Left lobe of liver (tissue), 2 donors: ENCODE data around the gene TNFRSF6B. TPM values are rescaled to one million over a fixed set of nuclear protein-coding genes. Genes with fewer than 3 reads are reported as not detected.
A peak's percentile ranks its signal among the peaks of the same experiment; 100 is the strongest.
"Not testable (repeated sequence)": the region's sequence is repeated elsewhere in the genome, so short reads cannot be mapped to it uniquely, and the experiment has no call there.

Experiments
- ATAC-seq: fragments of 200-7000 bp; cut with Tn5 transposase; one replicate; pipeline ENCODE4 v1.9.1; 2020; ENCODE audit warnings: mild to moderate bottlenecking, moderate library complexity
- DNase-seq: peaks from one replicate; pipeline ENCODE4 v3.0.0-alpha.2; 2020; ENCODE audit warnings: low spot score
- total RNA-seq: library from RNA; stranded (reverse); gene quantifications from one replicate; pipeline ENCODE4 v1.2.1, GENCODE V29; 2021
- donor health status: DM: no; HTN: no; CAD: no; lungs with moderate emphysema.
- donor health status: DM: no; HTN: yes; CAD: no.

The TNFRSF6B gene
- 0.40 TPM for total RNA-seq

GRCh38 chr20:63696628-63697356, at the start of gene TNFRSF6B:
TNFRSF6B (plus strand) TSS chr20:63696652; CDS start chr20:63696768, 116 bp downstream.
- DNase-seq = peak; percentile 51

GRCh38 chr20:63648190-63648589, 48.3 kb upstream of the TNFRSF6B start:
- no peak for DNase-seq
- ATAC-seq = no peak

More at GRCh38 chr20:63696628-63697356, at the start of gene TNFRSF6B:
- peak; percentile 39 for ATAC-seq

- DNase-seq (no peak), ATAC-seq (no peak)
These were observed 47.4 kb upstream of the TNFRSF6B start for GRCh38 chr20:63648895-63649589.

- DNase-seq, ATAC-seq: not testable (repeated sequence)
These were observed 46.0 kb upstream of the TNFRSF6B start for GRCh38 chr20:63650486-63650885.

- no peak for ATAC-seq
- no peak for DNase-seq
These were observed 44.6 kb upstream of the TNFRSF6B start for GRCh38 chr20:63651942-63652191.

GRCh38 chr20:63652192-63652980, 44.1 kb upstream of the TNFRSF6B start:
- DNase-seq = no peak
- ATAC-seq = peak; percentile 8

- ATAC-seq = peak; percentile 60
- peak; percentile 65 for DNase-seq
These were observed 43.1 kb upstream of the TNFRSF6B start, which contains the start of gene STMN3 for GRCh38 chr20:63653041-63653973. STMN3 (minus strand) TSS chr20:63653424; CDS start chr20:63653345, 79 bp downstream.

GRCh38 chr20:63653974-63654668, 42.3 kb upstream of the TNFRSF6B start:
- ATAC-seq = no peak
- DNase-seq = no peak

- no peak for ATAC-seq
- no peak for DNase-seq
These were observed 41.2 kb upstream of the TNFRSF6B start for GRCh38 chr20:63655249-63655648.

- DNase-seq (no peak), ATAC-seq (no peak)
These were observed 40.0 kb upstream of the TNFRSF6B start for GRCh38 chr20:63656451-63656850.

GRCh38 chr20:63657260-63657936, 39.1 kb upstream of the TNFRSF6B start:
- no peak for ATAC-seq
- no peak for DNase-seq

- ATAC-seq (peak; percentile 96), DNase-seq (peak; percentile 93)
These were observed 38.3 kb upstream of the TNFRSF6B start, which contains the start of gene RTEL1 for GRCh38 chr20:63657937-63658748. RTEL1 (plus strand) TSS chr20:63658312; CDS start chr20:63659403, 1,091 bp downstream.

- ATAC-seq (peak; percentile 26), DNase-seq (no peak)
These were observed 37.7 kb upstream of the TNFRSF6B start for GRCh38 chr20:63658749-63659187.

- DNase-seq = no peak
- ATAC-seq = no peak
These were observed 37.1 kb upstream of the TNFRSF6B start for GRCh38 chr20:63659370-63659769.

- DNase-seq, ATAC-seq: not testable (repeated sequence)
These were observed 36.3 kb upstream of the TNFRSF6B start for GRCh38 chr20:63660174-63660573.

- no peak for ATAC-seq
These were observed 35.8 kb upstream of the TNFRSF6B start for GRCh38 chr20:63660622-63661021.

GRCh38 chr20:63661108-63661507, 35.3 kb upstream of the TNFRSF6B start:
- DNase-seq = no peak
- no peak for ATAC-seq

More at GRCh38 chr20:63660622-63661021, 35.8 kb upstream of the TNFRSF6B start:
- no peak for DNase-seq
